ENCODE results near the gene LMBR1L.
A peak's percentile ranks its signal among the peaks of the same experiment; 100 is the strongest.
"Not testable (repeated sequence)": the region's sequence is repeated elsewhere in the genome, so short reads cannot be mapped to it uniquely, and the experiment has no call there.

Gene LMBR1L, protein sequence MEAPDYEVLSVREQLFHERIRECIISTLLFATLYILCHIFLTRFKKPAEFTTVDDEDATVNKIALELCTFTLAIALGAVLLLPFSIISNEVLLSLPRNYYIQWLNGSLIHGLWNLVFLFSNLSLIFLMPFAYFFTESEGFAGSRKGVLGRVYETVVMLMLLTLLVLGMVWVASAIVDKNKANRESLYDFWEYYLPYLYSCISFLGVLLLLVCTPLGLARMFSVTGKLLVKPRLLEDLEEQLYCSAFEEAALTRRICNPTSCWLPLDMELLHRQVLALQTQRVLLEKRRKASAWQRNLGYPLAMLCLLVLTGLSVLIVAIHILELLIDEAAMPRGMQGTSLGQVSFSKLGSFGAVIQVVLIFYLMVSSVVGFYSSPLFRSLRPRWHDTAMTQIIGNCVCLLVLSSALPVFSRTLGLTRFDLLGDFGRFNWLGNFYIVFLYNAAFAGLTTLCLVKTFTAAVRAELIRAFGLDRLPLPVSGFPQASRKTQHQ

DNA sequence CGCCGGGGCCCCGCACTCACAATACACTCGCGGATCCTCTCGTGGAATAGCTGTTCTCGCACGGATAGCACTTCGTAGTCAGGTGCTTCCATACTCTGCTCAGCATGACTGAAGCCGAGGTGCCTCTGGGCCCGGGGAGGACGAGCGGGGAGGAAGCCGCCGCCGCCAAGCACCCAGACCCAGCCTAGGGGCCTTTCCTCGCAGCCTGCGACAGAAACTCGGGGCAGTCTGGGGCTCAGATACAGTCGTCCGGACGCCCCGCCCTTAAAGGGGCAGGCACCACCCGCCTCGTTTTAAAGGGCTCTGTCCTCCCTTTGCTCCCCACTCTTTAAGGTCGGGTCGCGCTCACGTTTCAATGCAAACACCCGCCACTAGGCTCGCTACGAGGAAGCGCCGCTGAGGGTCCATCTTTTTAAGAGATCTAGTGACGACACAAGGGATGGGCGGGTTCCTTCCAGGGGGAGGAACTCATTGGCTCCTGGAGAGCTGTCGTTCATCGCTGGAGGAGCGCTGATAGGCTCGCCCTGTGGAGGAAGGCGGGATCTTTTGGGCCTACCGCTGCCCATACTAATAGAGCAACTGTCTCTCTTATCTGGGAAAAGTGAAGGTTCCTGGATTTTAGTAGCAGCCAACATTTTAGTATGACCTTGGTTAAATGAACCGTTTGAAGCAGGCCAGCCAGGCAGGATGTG, at the start of gene LMBR1L:
Gene LMBR1L, minus strand, starts transcription at position 384 of the 692 bp plus-strand sequence. Its CDS starts 292 bp downstream, at position 92.
- DNase-seq = peak; percentile 96

DNA sequence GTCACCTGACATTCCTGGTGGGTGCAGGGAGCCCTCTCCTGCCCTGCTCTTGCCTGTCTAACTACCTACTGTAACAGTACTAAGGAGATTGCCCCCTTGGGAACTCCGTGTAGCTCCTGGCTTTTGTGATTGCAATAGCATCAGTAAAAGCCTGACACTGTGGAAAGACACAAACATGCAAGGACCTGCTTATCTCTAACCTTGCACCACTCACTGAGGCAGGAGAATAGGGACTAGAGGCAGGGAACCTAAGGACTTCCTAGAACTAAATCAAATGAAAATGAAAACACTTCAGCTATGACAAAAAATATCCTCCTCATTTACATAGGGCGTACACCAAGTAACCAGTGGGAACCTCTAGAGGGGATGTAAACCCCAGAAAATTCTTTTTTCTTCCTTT, 49.8 kb upstream of the LMBR1L start:
- no peak for DNase-seq

DNA sequence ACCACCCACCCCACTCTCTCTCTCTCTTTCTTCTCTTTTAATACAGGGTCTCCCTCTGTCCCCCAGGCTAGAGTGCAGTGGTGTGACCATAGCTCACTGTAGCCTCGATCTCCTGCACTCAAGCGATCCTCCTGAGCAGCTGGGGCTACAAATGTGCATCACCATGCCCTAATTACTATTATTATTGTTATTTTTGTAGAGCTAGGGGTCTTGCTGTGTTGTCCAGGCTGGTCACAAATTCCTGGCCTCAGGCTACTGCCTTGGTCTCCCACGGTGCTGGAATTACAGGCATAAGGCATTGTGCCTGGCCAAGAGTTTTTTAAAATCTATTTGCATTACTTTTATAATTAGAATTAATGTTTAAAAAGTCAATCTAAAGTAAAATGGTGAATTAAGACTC, 43.6 kb upstream of the LMBR1L start:
- no peak for DNase-seq

DNA sequence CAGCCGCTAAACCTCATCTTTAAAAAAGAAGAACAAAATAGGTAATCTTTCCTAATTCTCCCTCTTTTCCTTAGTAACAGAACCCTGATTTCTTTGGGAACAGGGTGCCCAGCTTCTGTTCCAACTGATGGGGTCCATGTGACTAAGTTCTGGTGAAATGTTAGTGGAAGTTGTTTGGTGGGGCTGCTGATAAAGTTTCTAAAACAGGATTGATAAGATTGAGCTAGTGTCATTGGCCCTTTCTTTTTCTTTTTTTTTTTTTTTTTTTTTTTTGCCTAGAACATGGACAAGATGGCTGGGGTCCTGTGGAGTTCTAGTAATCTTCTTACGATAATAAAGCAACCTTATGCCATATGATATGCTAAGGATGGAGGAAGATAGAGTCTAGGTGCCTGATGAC, 36.7 kb upstream of the LMBR1L start:
- DNase-seq = no peak

DNA sequence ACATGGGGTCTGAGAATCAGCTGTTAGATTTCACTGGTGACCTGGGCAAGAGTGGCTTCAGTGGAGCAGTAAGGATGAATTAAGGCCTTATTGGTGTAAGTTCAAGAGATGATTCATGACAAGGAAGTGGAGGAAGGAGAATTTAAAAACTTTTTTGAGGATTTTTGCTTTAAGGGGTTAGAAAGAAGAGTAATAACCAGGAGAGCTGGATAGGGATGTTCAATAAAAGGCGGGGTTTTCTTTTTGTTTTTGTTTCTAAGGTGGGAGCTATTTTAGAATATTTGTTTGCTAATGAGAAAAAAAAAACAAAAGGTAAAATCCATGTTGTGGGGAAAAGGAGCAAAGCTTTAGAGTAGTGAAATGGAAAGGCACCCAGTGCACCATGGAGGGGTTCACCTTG, 35.8 kb upstream of the LMBR1L start:
- no peak for DNase-seq

DNA sequence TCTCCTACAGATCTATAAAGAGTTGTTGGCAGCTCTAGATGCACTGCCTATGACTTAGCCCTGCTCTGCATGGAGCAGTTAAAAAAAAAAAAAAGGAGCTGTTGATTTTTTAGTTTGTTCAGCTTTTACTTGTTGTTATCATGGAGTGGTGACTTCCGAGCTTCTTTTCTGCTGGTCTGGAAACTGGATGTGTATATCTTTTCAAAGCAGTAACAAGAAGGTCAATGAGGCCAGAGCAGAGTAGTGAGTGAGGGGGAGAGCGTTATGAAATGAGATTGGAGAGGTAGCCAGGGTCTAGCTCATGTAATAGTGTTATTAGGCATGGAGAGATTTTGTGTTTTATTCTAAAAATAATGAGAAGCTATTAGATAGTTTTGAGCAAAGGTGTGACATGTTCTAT, 33.7 kb upstream of the LMBR1L start:
- no peak for DNase-seq

DNA sequence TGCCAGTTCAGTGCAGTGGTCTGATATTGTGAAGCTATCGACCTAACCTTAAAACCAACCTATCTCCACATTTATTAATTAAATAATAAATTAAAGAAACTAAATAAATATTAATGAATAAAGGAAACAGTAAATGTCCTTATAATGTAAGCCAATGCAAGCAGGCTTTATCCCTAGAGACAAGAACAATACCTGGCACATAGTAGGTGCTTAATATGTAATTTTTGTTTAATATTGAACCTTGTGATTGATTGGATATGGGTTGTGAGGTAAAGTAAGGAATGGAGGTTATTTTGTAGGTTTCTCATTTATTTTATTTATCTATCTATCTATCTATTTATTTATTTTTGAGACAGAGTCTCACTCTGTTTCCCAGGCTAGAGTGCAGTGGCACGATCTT, 28.4 kb upstream of the LMBR1L start:
- no peak for DNase-seq

DNA sequence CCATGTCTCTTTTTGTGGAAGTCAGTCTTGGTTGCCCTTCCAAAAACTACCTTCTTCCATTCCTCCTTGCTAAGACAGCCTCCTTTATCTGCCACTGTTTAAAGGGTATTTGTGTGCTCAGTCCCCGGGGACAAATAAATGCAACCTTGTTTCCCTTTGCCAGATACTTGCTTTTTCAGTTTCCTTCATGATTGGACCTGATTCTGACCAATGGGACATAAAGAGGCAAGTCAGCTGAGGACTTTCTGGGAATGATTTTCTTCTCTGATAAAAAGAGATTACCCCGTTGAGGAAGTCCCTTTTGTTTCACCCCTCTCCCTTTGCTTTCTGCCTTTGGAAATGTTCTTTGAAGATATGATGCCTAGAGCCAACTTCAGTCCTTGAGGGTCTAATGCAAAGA, 27.9 kb upstream of the LMBR1L start:
- no peak for DNase-seq

DNA sequence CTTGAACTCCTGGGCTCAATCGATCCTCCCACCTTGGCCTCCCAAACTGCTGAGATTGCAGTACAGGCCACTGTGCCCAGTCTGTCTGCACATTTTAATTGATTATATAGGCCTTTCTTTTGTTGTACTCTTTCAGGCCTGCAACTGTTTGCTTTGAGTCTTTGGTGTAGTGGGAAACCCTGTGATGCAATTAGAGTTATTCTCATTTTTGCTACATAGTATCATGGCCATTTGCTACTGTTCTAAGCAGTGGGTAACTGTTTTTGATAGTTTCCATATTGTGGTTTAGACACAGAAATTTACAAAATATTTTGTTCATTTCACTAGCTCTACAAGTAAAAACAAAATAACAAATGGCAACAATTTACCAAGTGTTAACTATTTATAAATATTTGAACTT, 26.8 kb upstream of the LMBR1L start:
- DNase-seq = no peak

DNA sequence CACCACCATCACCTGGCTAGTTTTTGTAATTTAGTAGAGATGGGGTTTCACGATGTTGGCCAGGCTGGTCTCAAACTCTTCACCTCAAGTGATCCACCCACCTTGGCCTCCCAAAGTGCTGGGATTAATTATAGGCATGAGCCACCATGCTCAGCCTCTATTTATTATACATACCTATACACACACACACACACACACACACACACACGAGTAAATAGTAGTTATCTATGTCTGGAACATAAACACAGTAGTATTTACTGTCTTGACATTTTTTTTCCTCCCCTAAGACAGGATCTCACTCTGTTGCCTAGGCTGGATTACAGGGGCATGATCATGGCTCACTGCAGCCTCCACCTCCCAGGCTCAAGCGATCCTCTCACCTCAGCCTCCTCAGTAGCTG, 26.4 kb upstream of the LMBR1L start:
- DNase-seq = not testable (repeated sequence)

DNA sequence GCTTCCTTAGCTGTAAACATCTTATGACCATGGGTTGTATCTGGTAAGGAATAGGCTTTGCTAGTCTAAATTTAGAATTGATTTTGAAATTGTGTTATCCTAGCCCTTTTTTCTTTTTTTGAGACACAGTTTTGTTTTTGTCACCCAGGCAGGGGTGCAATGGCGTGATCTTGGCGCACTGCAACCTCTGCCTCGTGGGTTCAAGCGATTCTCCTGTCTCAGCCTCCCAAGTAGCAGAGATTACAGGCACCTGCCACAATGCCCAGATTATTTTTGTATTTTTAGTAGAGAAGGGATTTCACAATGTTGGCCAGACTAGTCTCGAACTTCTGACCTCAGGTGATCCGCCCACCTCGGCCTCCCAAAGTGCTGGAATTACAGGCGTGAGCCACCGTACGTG, 22.9 kb upstream of the LMBR1L start:
- no peak for DNase-seq

DNA sequence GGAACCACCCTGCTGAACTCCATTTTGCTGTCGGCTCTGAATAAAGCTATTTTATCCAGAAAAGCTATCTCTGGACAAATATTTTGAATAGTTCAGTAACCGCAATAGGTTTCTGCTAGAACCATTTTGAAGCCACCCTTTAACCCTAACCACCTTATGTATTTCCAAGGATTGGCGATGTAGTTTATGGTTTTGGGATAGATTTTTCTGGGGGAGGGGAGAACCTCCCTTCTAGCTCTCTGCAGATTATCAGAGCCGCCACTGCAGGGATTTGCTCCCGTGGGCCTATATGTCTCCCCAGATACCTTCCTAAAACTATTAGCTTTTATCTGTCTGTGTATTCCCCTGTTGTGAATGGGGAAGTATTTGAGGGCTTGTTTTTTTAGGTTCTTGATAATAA, 22.4 kb upstream of the LMBR1L start:
- DNase-seq = no peak

DNA sequence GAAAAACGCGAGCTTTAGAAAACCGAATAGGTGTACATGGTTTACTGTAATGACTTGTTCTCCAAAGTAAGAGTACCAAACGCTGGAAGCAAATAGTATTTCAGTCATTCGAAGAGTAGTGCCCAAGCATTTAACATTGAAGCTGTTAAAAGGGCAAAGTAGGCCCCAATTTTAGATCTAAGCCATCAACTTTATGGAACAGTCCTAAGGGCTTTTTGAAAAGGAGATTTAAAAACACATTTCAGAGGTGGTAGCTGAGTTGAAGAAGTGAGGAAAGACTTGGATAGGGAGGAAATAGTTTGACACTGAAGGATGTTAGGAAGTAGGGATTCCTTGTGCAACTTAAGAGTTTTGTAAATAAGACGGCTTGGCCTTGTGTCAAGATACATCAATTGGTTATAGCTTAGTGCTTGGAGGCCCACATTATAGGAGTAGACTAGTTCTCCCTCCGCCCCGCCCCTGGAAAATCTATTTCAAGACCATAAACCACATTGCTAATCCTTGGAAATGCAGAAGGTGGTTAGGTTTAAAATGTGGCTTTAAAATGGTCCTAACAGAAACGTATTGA, 21.3 kb upstream of the LMBR1L start:
- DNase-seq = no peak

DNA sequence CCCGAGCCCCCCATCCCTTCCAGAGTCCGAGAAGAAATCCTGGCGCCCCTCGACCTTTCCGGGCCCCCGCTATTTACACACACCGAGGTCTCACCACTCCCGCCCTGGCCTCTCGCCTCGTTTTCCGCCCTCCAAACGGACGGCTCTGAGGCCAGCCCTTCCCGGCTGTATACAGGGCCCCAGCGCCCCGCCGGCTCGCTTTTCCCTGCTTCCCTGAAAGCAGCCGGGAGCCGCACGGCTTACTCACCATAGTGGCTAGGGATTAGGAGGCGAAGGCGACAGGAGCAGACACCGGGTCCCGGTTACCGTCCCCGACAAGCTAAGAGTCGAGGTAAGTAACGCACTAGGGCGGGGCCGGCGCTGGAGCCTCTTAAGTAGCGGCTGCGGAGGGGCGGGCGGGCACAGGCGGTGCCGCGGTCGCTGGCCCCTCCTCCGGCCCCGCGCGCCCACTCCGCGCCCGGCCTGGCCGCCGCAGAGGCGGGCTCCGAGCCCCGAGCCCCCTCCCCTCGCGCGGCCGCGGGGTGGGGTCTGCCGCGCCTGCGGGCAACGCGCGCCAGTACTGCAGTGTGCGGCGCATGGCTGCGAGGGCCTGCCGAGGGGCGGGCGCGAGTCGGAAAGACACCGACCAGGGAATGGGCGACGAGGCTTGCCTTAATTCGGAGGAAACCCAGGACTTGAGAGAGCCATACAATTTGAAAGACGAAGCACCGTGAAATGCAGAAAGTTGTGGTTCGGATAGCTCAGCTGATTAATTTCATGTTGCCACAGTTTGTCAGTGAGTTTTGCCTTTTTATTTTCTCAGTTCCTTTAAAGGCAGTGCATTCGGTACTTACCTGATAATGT, 20.6 kb upstream of the LMBR1L start, which contains the start of gene TUBA1B:
Gene TUBA1B, minus strand, starts transcription at position 345 of the 843 bp plus-strand sequence. Its CDS starts 95 bp downstream, at position 250.
- peak; percentile 66 for DNase-seq

DNA sequence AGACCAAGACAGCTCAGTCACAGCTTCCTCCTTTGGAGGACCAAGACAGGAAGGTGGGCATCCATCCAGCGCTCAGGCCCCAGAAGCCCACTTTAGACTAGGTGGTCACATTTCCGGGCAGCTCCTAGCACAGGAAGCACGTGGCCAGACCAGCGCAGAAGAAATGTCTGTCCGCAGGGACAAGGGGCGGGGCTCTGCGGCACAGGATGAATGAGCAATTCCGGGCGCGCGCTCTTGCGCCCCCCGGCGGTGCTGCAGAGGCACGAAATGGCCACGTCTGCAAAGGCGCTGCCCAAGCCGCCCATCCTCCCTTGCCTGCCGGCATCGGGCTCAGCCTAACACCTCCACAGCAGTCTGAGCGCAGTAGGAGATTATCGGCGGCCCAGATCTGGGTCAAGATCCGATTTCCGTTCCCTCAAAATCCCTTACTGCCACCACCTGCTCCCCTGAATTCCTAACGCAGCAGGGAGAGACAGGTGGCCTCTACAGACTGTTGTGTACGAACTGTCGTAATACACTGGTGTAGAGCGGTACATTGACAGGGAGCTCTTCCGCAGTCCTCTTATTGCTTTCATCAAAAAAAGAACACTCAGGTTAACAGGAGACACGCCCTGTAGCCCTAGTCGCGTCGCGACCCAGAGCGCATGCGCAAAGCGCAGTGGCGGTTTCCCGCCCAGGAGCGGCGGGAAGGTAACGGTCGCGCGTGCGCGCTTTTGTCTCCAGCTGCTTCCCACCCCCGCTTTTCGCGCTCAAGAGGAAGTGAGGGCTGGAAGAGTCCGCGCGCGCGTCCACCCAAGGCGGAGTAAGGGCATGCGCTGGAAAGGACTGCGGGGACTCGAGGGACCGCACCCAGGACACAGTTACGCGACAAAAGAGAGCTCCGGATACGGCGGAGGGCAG, 19.8 kb upstream of the LMBR1L start:
- peak; percentile 68 for DNase-seq

DNA sequence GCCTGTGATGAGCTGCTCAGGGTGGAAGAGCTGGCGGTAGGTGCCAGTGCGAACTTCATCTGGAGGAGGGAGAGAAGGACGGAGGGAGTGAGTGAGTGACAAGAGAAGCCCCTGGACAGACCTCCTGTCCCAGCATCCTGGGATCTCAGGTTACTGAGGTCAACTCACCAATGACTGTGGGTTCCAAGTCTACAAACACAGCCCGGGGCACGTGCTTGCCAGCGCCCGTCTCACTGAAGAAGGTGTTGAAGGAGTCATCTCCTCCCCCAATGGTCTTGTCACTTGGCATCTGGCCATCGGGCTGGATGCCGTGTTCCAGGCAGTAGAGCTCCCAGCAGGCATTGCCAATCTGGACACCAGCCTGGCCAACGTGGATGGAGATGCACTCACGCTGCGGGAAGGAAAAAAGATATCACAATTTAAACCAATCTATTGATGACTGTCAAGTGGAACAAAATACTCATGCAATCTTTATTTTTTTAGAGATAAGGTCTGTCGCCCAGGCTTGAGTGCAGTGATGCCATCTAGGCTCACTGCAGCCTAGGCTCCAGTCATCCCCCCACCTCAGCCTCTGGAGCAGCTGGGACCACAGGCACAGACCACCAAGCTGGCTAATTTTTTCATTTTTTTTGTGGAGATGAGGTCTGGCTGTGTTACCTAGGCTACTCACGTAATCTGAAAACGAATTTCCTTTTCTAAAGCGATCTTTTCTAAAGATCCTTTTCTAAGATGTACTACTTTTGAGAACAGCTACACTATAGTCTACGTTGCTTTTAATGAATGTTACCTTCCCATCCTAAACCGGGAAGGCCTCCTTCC, 18.9 kb upstream of the LMBR1L start:
- DNase-seq = no peak

DNA sequence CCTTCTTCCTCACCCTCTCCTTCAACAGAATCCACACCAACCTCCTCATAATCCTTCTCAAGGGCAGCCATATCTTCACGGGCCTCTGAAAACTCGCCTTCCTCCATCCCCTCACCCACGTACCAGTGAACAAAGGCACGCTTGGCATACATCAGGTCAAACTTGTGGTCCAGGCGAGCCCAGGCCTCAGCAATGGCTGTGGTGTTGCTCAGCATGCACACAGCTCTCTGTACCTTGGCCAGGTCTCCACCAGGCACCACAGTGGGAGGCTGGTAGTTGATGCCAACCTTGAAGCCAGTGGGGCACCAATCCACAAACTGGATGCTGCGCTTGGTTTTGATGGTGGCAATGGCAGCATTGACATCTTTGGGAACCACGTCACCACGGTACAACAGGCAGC, 17.3 kb upstream of the LMBR1L start:
- DNase-seq = not testable (repeated sequence)

DNA sequence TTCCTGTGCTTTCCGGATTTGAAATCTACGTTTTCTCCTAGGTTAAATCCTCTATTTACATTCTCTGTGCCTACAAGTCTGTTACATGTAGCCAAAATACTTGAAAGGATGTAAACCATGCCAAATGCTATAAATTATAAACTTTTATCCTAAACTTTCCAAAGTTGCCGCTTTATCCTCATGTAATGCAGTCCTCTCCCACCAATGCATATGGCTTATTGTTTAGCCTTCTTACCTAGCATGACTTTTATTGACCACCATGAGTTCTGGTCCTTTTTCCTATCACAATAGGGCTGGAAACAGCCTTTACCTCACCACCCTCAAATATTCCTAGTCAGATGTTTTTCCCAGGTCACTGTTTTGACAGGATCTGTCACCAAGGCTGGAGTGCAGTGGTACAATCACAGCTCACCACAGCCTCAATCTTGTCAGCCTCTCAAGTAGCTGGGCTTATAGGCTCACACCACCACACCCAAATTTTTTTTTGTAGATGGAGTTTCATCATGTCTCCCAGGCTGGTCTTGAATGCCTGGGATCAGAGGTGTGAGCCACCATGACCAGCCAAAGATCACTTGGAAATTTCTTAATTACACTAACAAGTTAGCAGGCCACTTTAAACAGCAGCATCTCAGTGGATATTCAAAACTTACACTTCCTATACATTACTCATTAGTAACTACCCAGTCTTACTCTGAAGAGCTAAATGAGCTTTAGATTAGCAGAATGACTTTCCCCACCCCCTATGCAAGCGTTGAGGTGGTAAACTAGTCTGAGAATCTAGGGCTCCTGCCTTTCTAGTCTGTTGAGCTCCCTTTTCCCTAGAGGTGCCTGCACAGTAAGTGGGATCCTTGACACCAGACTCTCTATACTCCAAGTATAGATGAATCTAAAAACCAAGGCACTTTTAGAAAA, 16.5 kb upstream of the LMBR1L start:
- no peak for DNase-seq

DNA sequence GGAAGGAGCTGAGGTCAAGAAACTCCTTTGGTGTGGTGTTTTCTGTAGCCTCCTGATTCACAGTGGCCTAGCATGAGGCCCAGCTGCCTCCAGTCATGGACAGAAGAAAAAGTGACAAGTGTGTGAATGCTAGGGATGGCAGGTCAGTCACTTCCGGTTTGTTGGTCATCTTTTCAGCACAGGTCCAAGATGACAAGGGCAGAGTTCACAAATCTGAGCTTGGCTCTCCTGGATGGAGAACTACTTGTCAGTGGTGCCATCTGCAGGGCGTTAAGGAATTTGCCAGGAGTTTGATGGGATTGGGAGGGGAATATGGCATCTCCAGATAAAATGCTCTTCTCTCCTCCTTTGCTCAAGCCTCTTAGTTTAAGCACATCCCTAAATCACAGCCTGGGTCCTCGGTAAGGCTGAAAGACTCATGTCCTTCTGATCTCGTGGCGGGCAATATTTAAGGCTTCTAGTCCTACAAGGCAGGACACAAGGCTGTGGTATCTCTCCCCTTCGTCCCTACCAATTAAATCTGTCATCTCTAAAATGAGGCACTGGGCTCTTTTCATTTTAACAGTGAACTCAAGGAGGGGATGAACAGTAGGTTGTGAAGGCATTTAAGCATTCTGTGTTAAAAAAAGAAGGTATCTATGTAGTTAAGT, 10.5 kb upstream of the LMBR1L start:
- DNase-seq = no peak
